ENCODE data around the gene THADA.

THADA gene

DNA sequence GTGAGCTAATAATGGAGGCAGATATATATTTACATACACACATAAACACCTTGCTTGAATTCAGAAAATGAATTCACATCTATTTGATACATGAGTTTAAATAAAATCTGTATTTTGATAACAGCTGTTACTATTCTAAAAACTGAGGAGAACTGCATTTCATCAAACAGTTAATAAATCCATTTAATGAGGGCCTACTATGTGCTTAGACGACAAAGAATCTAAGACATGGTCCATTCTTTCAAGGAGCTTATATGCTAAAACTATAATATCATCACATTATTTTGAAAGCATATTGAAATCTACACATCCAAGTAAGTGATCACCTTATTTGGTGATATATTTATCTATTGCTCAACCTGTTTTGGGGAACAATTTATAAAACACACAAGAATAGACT, 278.6 kb downstream of the THADA start:
- TF ChIP-seq CTCF (IDR thresholded peaks at IDR 0.05): no peak
- no peak overlapping the region for H3K4me2 ChIP-seq (ENCODE audit: low read length)

DNA sequence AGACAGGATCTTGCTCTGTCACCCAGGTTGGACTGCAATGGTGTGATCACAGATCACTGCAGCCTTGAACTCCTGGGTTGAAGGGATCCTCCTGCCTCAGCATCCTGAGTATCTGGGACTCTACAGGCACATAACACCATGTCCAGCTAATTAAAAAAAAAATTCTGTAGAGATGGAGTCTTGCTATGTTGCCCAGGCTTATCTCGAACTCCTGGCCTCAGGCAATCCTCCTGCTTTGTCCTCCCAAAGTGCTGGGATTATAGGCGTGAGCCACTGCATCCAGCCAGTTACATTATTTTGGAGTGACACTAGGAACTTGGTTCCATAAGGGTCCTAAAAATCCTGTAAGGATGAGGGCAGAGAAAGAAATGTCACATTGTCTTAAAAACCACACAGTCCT, 280.4 kb downstream of the THADA start:
- TF ChIP-seq CTCF (IDR thresholded peaks at IDR 0.05): no peak
- Histone ChIP-seq H3K36me3 (ENCODE audit: control insufficient read depth, insufficient read depth, low read length) (no peaks in the 10 kb centered on the region), H3K27ac (no peak overlapping the region), H3K4me1 (peaks cover 4% of the 10 kb centered on the region), H3K79me2 (no peaks in the 10 kb centered on the region), H2AFZ (no peak overlapping the region), H3K4me2 (ENCODE audit: low read length) (no peak overlapping the region), H3K4me3 (ENCODE audit: low read depth, low read length) (no peak overlapping the region), H3K27me3 (ENCODE audit: control insufficient read depth, insufficient read depth, low read length) (no peaks in the 10 kb centered on the region), H3K9ac (no peak overlapping the region), H3K9me3 (ENCODE audit: control insufficient read depth, low read length) (no peaks in the 10 kb centered on the region)

More for the DNA sequence above, 278.6 kb downstream of the THADA start:
- Histone ChIP-seq H3K9me3 (ENCODE audit: control insufficient read depth, low read length) (no peaks in the 10 kb centered on the region), H3K36me3 (ENCODE audit: control insufficient read depth, insufficient read depth, low read length) (no peaks in the 10 kb centered on the region), H3K27ac (no peak overlapping the region), H3K27me3 (ENCODE audit: control insufficient read depth, insufficient read depth, low read length) (no peaks in the 10 kb centered on the region), H3K4me1 (peaks cover 4% of the 10 kb centered on the region), H3K9ac (no peak overlapping the region), H3K4me3 (ENCODE audit: low read depth, low read length) (no peak overlapping the region), H3K79me2 (no peaks in the 10 kb centered on the region), H2AFZ (no peak overlapping the region)

DNA sequence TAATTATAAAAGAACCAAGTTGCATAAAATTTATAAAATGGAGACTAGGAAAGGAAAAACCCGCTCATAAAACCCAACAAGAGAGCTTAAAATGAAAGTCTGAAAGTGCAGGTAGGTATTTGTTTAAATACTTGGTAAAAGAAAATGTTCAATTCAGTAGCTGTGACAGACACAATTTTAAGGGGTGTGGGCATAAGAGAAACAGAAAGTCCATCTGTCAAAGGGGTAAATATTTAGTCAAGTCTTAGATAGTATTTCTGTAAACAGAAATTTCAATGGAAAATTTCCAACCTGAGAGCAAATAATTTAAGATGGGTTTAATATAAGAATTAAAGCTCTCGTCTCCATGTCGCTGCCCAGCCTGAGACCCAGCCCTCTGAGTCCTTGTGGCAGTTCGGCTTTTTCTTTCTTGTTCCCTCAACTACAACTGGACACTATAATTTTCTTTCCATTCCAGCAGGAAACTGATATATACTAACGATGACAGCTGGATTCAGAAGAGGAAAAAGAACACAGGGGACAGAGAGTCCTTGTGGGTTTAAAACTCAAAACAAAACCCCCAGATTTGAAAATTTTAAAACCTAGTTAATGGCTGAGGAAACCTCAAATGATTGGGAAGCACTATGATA, 281.4 kb downstream of the THADA start:
- H3K27ac ChIP-seq: no peak overlapping the region

DNA sequence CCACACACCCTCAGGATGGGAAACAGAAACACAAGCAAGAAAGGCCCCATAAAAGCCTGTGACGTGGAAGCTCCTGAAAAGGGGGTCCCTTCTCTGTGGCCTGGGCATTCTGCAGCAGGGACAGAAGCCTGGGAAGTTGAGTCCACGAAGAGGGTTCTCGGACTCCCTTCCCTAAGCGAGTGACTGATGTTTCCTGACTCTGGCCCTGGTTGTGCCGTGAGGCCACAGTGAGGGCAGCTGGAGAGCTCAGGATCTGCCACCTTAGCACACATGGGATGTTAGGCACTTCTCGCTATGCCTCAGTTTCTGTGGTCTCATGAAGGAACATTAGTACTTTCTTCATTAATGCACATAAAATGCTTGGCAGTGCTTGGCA, 282.2 kb downstream of the THADA start:
- Histone ChIP-seq H3K4me2 (ENCODE audit: low read length) (no peak overlapping the region), H3K27me3 (ENCODE audit: control insufficient read depth, insufficient read depth, low read length) (no peaks in the 10 kb centered on the region), H3K36me3 (ENCODE audit: control insufficient read depth, insufficient read depth, low read length) (no peaks in the 10 kb centered on the region), H3K27ac (no peak overlapping the region), H3K79me2 (no peaks in the 10 kb centered on the region), H3K4me1 (peaks cover 4% of the 10 kb centered on the region), H3K9me3 (ENCODE audit: control insufficient read depth, low read length) (no peaks in the 10 kb centered on the region), H3K4me3 (ENCODE audit: low read depth, low read length) (no peak overlapping the region), H2AFZ (no peak overlapping the region), H3K9ac (no peak overlapping the region)
- no peak for TF ChIP-seq CTCF (IDR thresholded peaks at IDR 0.05)

More for the DNA sequence above, 281.4 kb downstream of the THADA start:
- H3K36me3 ChIP-seq (ENCODE audit: control insufficient read depth, insufficient read depth, low read length): no peaks in the 10 kb centered on the region
- no peaks in the 10 kb centered on the region for H3K79me2 ChIP-seq
- H2AFZ ChIP-seq: no peak overlapping the region
- H3K9ac ChIP-seq: no peak overlapping the region
- no peaks in the 10 kb centered on the region for H3K27me3 ChIP-seq (ENCODE audit: control insufficient read depth, insufficient read depth, low read length)
- TF ChIP-seq CTCF (IDR thresholded peaks at IDR 0.05): no peak
- H3K4me2 ChIP-seq (ENCODE audit: low read length): no peak overlapping the region
- H3K4me3 ChIP-seq (ENCODE audit: low read depth, low read length): no peak overlapping the region
- H3K4me1 ChIP-seq: peaks cover 4% of the 10 kb centered on the region
- no peaks in the 10 kb centered on the region for H3K9me3 ChIP-seq (ENCODE audit: control insufficient read depth, low read length)

Data from parathyroid adenoma (tissue), 2 donors.